ENCODE data around the gene IKZF5. TPM values are rescaled to one million over a fixed set of nuclear protein-coding genes. Genes with fewer than 3 reads are reported as not detected.

IKZF5 gene
- total and polyA plus RNA-seq, 8 donors, result 3.5 to 18.5 (median 9.0) TPM

- no peaks in the 10 kb centered on the region for H3K9me3 ChIP-seq
Measured at GRCh38 chr10:122992031-122992585, 16.5 kb downstream of the IKZF5 start.

DNA sequence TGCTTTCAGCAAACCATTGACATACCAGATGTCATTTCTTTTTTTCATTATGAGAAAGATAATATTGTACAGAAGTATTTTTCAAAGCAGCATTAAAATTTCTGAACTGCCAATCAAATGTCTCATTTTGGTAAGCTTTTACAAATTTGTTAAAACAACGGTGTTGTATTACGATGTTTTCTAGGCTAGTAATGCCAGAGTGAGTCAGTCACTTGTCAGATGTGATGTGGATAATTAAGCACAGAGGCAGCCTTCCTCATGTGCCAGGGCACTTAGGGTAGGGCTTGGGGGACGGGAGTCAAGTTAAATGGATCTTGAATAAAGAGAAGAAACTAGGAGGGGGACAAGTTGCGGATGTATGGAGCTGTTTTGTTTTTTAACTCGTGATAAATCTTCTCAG is 18.3 kb downstream of the IKZF5 start:
- Histone ChIP-seq H3K27ac (no peak overlapping the region), H3K9me3 (no peaks in the 10 kb centered on the region), H3K36me3 (peaks cover 15 to 58% (median 41%) of the 10 kb centered on the region in 4 donors), H3K4me1 (no peaks in the 10 kb centered on the region), H3K4me3 (no peak overlapping the region), H3K27me3 (no peaks in the 10 kb centered on the region)
- DNase-seq, result no peak
- intact Hi-C loops (cut with DNase I; ENCODE audit: low total_unique reads), result no loop called here
- TF ChIP-seq POLR2AphosphoS5 (IDR thresholded peaks at IDR 0.05) (no peak), POLR2A (IDR thresholded peaks at IDR 0.05) (no peak)
- 69 to 84% (median 75%) methylated on average over 5 of the region's 5 CpGs for WGBS, 5 donors

More at GRCh38 chr10:122992031-122992585, 16.5 kb downstream of the IKZF5 start:
- TF ChIP-seq CTCF (IDR thresholded peaks at IDR 0.05) (no peak), POLR2AphosphoS5 (IDR thresholded peaks at IDR 0.05) (no peak), POLR2A (IDR thresholded peaks at IDR 0.05) (no peak), EP300 (IDR thresholded peaks at IDR 0.05) (no peak)
- no peak for DNase-seq
- H3K4me3 ChIP-seq, result no peak overlapping the region
- intact Hi-C loops (cut with DNase I; ENCODE audit: low total_unique reads), result no loop called here
- no peaks in the 10 kb centered on the region for H3K27me3 ChIP-seq
- H3K27ac ChIP-seq, result no peak overlapping the region
- WGBS, 5 donors, result 56 to 78% (median 71%) methylated on average over 1 of the region's 1 CpG
- H3K36me3 ChIP-seq, result peaks cover 16 to 72% (median 56%) of the 10 kb centered on the region in 4 donors
- H3K4me1 ChIP-seq, result no peaks in the 10 kb centered on the region

DNA sequence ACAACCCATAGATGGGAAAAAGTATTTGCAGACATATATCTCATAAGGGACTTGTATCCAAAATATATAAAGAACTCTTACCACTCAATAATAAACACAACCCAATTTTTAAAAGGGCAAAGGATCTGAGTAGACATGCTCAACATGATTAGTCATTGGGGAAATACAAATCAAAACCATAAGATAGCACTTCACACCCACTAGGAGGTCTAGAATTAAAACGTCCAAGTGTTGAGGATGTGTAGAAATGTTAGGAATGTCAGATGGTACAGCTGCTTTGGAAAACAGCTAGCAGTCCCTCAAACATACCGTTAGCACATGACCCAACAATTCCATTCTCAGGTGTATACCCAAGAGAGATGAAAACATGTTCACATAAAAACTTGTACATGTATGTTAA is 20.1 kb downstream of the IKZF5 start:
- no peak for DNase-seq
- no peak overlapping the region for H3K4me3 ChIP-seq
- H3K4me1 ChIP-seq, result no peaks in the 10 kb centered on the region
- H3K36me3 ChIP-seq, result peaks cover 0 to 40% (median 25%) of the 10 kb centered on the region in 4 donors
- no peaks in the 10 kb centered on the region for H3K27me3 ChIP-seq
- no peaks in the 10 kb centered on the region for H3K9me3 ChIP-seq
- no peak overlapping the region for H3K27ac ChIP-seq
- WGBS, 5 donors, result 80 to 86% (median 82%) methylated on average over 2 of the region's 2 CpGs
- intact Hi-C loops (cut with DNase I; ENCODE audit: low total_unique reads), result no loop called here
- TF ChIP-seq CTCF (IDR thresholded peaks at IDR 0.05) (no peak), POLR2A (IDR thresholded peaks at IDR 0.05) (no peak), POLR2AphosphoS5 (IDR thresholded peaks at IDR 0.05) (no peak), EP300 (IDR thresholded peaks at IDR 0.05) (no peak)

DNA sequence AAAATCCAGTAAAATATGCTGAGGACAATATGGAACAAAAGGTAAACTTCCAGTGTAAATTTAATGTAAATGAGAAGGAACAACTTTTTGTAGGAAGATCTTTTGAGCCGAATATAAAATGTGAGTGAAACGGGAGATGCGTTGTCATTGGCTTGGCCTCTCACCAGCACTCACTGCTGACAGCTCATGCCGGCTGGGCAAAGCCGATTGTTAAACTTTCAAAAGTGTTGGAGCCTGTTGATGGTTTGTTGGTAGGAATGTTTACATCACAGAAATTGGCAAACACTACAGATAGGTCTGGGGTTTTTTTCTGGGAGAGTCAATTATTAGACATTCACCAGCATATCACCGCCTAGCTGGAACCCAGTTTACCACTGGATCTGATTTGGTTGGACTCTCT is 22.3 kb downstream of the IKZF5 start:
- peaks cover 0 to 2% (median under 1%) of the 10 kb centered on the region in 4 donors for H3K4me1 ChIP-seq
- intact Hi-C loops (cut with DNase I; ENCODE audit: low total_unique reads), result no loop called here
- H3K4me3 ChIP-seq, result no peak overlapping the region
- H3K9me3 ChIP-seq, result no peaks in the 10 kb centered on the region
- no peak for DNase-seq
- no peaks in the 10 kb centered on the region for H3K27me3 ChIP-seq
- WGBS, 5 donors, result 79 to 89% (median 84%) methylated on average over 6 of the region's 6 CpGs
- no peak for TF ChIP-seq CTCF (IDR thresholded peaks at IDR 0.05)
- TF ChIP-seq POLR2AphosphoS5 (IDR thresholded peaks at IDR 0.05), result no peak
- H3K36me3 ChIP-seq, result peaks cover 0 to 22% (median 11%) of the 10 kb centered on the region in 4 donors
- H3K27ac ChIP-seq, result no peak overlapping the region

DNA sequence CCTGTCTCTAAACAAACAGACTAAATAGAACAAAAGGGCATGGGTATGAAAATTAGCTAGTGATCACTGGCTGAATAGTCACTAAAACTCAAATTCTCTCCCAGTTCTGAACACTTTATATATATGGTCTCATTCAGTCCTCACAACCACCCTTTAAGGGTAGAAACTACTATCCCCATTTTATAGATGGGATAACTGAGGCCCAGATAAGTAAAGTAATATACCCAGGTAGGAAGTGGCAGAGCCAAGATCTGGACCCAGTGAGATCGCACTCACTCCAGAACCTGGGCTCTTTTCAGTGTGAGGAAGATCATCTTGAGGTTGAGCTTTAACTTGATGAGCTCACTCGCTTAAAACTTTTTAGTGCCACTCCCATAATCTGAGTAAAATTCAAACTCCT is 23.9 kb downstream of the IKZF5 start:
- Histone ChIP-seq H3K36me3 (peaks cover 0 to 11% (median 7%) of the 10 kb centered on the region in 4 donors), H3K9me3 (no peaks in the 10 kb centered on the region), H3K27ac (no peak overlapping the region), H3K4me1 (peaks cover 2 to 14% (median 11%) of the 10 kb centered on the region in 4 donors), H3K27me3 (no peaks in the 10 kb centered on the region), H3K4me3 (no peak overlapping the region)
- intact Hi-C loops (cut with DNase I; ENCODE audit: low total_unique reads), result no loop called here
- TF ChIP-seq POLR2A (IDR thresholded peaks at IDR 0.05), result no peak
- TF ChIP-seq POLR2AphosphoS5 (IDR thresholded peaks at IDR 0.05), result no peak
- TF ChIP-seq EP300 (IDR thresholded peaks at IDR 0.05), result no peak
- TF ChIP-seq CTCF (IDR thresholded peaks at IDR 0.05), result no peak
- DNase-seq, result no peak
- 93 to 100% (median 98%) methylated on average over 2 of the region's 2 CpGs for WGBS, 5 donors
